Measurements from ENCODE around the gene PROM2.

DNA sequence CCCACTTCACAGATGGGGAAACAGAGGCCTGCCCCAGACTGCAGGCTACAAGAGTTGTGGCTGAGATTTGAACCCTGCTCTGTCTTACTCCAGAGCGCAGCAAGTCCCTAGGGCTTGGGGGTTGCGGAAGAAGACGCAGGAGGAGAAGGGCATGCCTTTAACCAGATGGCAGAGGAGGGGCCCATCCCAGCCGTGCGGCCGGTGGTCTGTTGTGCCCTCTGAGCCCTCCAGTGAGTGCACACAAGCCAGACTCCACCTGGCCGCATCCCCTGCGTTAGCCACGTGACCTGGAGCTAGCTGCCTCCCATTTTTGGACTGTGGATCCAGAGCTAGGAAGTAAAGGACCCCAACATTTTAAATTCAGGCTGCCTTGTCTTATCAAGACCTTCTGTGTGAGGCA lies 25.7 kb downstream of the PROM2 start:
- TF ChIP-seq EP300 (IDR thresholded peaks at IDR 0.05; ENCODE audit: borderline replicate concordance) (no peak), RAD21 (IDR thresholded peaks at IDR 0.05; ENCODE audit: low read depth) (no peak), CREB1 (IDR thresholded peaks at IDR 0.05; ENCODE audit: low read depth) (no peak), YY1 (IDR thresholded peaks at IDR 0.05; ENCODE audit: low read depth) (no peak), CEBPB (IDR thresholded peaks at IDR 0.05) (no peak), NFIC (IDR thresholded peaks at IDR 0.05) (no peak), FOXM1 (IDR thresholded peaks at IDR 0.05; ENCODE audit: borderline replicate concordance, low read depth) (no peak), TAF1 (IDR thresholded peaks at IDR 0.05; ENCODE audit: low read depth) (no peak), EGR1 (IDR thresholded peaks at IDR 0.05) (no peak), TCF12 (IDR thresholded peaks at IDR 0.05; ENCODE audit: low read depth) (no peak), TEAD4 (IDR thresholded peaks at IDR 0.05) (no peak)
- TF ChIP-seq, protein P1, sequence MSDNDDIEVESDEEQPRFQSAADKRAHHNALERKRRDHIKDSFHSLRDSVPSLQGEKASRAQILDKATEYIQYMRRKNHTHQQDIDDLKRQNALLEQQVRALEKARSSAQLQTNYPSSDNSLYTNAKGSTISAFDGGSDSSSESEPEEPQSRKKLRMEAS (IDR thresholded peaks at IDR 0.05): no peak
- TF ChIP-seq, protein P2, sequence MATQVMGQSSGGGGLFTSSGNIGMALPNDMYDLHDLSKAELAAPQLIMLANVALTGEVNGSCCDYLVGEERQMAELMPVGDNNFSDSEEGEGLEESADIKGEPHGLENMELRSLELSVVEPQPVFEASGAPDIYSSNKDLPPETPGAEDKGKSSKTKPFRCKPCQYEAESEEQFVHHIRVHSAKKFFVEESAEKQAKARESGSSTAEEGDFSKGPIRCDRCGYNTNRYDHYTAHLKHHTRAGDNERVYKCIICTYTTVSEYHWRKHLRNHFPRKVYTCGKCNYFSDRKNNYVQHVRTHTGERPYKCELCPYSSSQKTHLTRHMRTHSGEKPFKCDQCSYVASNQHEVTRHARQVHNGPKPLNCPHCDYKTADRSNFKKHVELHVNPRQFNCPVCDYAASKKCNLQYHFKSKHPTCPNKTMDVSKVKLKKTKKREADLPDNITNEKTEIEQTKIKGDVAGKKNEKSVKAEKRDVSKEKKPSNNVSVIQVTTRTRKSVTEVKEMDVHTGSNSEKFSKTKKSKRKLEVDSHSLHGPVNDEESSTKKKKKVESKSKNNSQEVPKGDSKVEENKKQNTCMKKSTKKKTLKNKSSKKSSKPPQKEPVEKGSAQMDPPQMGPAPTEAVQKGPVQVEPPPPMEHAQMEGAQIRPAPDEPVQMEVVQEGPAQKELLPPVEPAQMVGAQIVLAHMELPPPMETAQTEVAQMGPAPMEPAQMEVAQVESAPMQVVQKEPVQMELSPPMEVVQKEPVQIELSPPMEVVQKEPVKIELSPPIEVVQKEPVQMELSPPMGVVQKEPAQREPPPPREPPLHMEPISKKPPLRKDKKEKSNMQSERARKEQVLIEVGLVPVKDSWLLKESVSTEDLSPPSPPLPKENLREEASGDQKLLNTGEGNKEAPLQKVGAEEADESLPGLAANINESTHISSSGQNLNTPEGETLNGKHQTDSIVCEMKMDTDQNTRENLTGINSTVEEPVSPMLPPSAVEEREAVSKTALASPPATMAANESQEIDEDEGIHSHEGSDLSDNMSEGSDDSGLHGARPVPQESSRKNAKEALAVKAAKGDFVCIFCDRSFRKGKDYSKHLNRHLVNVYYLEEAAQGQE (IDR thresholded peaks at IDR 0.05; ENCODE audit: low read depth): no peak
- TF ChIP-seq, protein P3, sequence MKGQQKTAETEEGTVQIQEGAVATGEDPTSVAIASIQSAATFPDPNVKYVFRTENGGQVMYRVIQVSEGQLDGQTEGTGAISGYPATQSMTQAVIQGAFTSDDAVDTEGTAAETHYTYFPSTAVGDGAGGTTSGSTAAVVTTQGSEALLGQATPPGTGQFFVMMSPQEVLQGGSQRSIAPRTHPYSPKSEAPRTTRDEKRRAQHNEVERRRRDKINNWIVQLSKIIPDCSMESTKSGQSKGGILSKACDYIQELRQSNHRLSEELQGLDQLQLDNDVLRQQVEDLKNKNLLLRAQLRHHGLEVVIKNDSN (IDR thresholded peaks at IDR 0.05): 0 out of 2 replicates have a peak, but pooled peaks have one; percentile 6
